Measurements from ENCODE around the gene TMEM38B.

GRCh38 chr9:105670315-105670714 is 24.0 kb upstream of the TMEM38B start:
- TF ChIP-seq EZH2 (IDR thresholded peaks at IDR 0.05; ENCODE audit: borderline replicate concordance) (no peak), CTCF (IDR thresholded peaks at IDR 0.05; ENCODE audit: poor library complexity) (no peak), EZH2phosphoT487 (IDR thresholded peaks at IDR 0.05; ENCODE audit: low read depth, severe bottlenecking, unreplicated experiment) (no peak)

Measured in hepatocyte (in vitro differentiated cells).